ES-I3 (cell line): ENCODE results near the gene CNGA3.
A peak's percentile ranks its signal among the peaks of the same experiment; 100 is the strongest.
"Not testable (repeated sequence)": the region's sequence is repeated elsewhere in the genome, so short reads cannot be mapped to it uniquely, and the experiment has no call there.

Experiments
- H3K36me3 ChIP-seq: 2 replicates; pipeline ENCODE4 v1.6.1; 2013; ENCODE audit warnings: mild to moderate bottlenecking, low read length, control low read depth, moderate library complexity; ENCODE audit not compliant: insufficient read depth
- H3K4me1 ChIP-seq: 2 replicates; pipeline ENCODE4 v1.6.1; 2013; ENCODE audit warnings: mild to moderate bottlenecking, control low read depth, low read length; ENCODE audit not compliant: insufficient read depth
- H3K9ac ChIP-seq: 2 replicates; pipeline ENCODE4 v1.6.1; 2013; ENCODE audit warnings: low read depth, mild to moderate bottlenecking, low read length, moderate library complexity
- H3K9me3 ChIP-seq: 2 replicates; pipeline ENCODE4 v1.6.1; 2013; ENCODE audit warnings: mild to moderate bottlenecking, low read length, moderate library complexity; ENCODE audit not compliant: control insufficient read depth, insufficient read depth

Gene CNGA3

DNA sequence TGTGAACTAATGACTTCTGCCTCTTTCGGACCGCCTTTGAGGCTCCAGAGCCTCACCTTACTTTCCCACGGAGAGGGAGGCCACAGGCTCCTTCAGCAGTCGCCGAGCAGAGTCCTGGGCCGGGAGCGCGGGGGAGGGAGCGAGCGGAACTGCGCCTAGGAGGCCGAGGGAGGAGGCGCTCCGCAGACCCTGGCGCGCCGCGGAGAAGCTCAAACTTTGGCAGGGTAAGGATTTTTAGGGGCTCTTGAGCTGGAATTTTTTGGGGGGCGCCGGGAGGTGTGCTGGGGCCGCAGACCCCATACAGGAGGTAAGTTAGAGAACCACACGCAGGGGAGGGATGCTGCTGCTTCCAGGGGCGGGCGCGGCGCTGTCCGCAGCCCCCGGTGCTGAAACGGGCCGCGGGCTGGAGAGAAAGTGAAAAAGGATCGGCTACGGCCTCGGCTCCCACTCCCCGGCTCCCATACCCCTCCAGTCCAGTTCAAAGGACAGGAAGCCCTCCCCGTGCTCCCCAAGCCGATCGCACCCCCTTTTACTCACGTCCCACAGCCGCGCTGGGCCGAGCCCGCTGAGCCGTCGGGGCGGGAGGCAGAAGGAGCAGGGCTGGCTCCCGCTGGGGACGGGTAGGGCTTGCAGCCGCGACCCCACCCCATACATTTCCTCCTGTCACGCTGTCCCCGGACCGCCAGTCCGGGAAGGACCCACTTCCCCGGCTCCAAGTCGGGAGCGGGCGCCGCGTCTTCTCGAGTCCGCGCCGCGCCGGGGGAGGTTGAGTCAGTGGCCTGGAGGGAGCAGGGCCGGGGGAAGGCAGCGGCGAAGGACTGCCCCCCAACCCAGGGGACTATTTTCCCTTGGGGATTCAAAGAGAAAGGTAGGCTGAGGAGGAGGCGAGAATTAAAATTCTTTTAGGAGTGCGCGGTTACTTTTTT, at the start of gene CNGA3:
Gene CNGA3 (plus strand): TSS at position 146 of the 926 bp plus-strand sequence. CDS start 23,520 bp downstream, outside the sequence.
- Histone ChIP-seq H3K9ac (peak within 1 kb of the TSS; percentile 28; the same call in 1 of the 2 replicates), H3K36me3 (no peaks in the 10 kb centered on the region), H3K4me1 (no peaks in the 10 kb centered on the region), H3K9me3 (peaks cover 5% of the 10 kb centered on the region; the same call in 1 of the 2 replicates)

DNA sequence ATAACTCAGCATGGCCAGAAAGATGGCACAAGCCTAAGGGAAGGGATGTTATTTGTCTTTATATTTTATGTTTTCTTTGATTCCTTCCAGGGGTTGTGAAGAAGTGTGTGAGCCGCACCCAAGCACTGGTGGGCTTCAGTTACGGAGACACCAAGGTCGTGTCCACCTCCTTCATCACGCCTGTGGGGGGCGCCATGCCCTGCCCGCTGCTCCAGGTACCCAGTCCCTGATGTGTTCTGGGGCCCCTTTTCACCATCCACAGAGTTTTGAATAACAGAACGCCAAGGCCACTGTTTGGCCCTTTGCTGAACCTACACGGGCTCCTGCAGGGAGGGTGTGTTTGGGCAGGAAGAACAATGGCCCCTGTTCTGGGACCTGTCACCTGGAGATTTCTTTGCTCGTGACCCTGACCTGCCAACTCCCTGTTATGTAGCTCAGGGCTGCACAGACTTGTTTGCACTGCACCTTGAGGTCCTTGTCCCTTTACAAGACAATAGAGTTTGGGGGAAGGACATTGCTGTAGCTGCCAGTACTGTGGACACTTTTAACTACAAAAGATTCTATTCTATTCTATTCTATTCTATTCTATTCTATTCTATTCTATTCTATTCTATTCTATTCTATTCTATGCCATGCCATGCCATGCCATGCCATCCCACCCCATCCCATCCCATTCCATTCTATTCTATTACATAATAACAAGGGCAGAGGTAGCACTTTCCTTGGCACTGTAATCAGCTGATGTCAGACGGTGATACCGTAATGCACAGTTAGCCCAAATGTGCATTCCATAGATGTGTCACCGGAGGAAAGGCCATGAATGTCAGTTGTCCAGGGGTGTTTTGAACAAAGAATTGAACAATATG, 48.2 kb upstream of the CNGA3 start:
- Histone ChIP-seq H3K4me1 (no peaks in the 10 kb centered on the region), H3K36me3 (no peaks in the 10 kb centered on the region)

DNA sequence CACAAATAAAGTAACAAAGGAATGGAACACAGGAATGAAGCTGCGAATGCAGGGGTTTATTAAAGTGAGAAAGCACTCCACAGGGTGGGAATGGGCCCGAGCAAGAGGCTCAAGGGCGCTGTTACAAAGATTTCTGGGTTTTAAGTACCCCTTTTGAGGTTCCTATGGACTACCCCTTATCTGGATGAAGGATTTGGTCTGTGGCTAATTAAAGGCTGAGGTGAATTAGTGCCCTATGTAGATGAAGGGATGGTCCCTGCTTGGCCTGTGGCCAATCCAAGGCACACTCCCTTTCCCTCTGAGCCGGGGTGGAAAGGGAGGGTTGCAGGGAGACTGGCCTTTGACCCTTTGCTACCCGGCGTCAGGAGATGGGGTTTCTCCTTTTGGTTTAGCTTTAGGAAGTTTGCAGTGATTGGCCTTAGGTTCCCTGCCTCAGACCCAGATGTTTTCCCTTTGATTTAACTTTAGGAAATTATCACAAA, 47.5 kb upstream of the CNGA3 start:
- Histone ChIP-seq H3K9me3 (no peaks in the 10 kb centered on the region), H3K9ac (no peak overlapping the region), H3K36me3 (no peaks in the 10 kb centered on the region), H3K4me1 (no peaks in the 10 kb centered on the region)

More for the DNA sequence above, 48.2 kb upstream of the CNGA3 start:
- Histone ChIP-seq H3K9ac (no peak overlapping the region), H3K9me3 (no peaks in the 10 kb centered on the region)

DNA sequence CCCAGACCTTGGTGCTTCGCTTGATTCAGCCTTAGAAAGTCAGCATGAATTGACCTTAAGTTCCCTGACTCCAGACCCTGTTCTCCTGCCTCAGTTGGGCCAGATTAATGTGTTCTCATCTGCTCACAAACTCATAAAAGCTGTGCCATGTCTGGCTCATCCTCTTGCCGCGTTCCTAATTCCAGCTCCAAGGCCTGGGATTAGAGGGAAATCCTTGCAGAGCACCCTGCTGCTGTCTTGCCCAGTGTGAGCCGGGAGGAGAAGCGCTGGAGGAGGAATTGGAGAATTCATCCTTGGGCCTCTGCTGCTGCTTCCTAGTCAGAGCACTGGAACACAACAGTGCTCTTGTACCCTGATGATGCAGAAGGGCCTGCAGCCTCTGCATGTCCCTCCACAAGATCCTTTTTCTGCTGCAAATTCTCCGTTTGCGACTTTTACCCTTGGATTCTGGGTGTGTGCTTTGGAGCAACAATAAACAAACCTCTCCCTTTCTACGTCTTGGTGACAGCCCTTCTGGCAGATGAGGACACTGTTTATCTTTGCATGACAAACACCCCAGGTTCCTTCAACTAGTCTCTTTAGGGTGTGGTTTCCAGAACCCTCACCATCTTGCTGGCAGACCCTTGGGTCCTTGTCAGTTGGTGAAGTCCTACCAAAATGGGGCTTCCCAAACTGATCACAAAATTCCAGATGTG, 46.9 kb upstream of the CNGA3 start:
- H3K36me3 ChIP-seq, result no peaks in the 10 kb centered on the region
- no peak overlapping the region for H3K9ac ChIP-seq
- H3K4me1 ChIP-seq, result no peaks in the 10 kb centered on the region
- no peaks in the 10 kb centered on the region for H3K9me3 ChIP-seq

DNA sequence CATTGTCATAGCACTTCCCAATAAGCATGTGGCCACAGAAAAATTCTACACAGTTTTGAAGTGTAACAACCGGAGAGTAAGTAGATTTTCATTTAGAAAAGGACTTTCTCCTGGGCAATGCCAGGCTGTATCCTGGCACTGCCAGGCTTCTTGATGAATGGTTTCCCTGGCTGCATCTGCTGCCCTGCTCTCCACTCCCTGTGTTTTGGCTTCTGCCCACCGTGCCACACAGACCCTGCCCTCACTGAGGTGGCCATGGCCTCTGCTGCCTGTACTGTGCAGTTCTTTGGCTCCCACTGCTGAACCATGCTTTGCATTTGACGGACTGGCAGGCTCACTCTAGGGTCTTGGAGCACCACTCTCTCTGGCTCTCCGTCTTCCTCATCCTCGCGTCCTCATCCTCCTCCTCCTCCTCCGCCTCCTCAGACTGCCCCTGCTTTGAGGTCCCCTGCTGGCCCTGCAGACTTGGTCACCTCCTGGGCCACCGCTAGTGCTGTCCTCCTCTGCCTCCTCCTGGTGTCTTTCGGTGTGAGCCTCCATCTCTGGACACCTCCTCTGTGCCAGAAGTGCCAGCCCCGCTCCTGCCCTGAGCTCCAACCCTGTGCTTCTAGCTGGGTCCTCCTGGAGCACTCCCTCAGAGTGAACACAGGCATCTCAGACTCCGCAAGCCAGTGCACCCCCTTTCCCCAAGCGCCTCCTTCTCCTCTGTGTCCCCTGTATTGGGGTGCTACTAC, 45.9 kb upstream of the CNGA3 start:
- H3K9ac ChIP-seq, result no peak overlapping the region
- no peaks in the 10 kb centered on the region for H3K4me1 ChIP-seq
- H3K9me3 ChIP-seq, result no peaks in the 10 kb centered on the region
- H3K36me3 ChIP-seq, result no peaks in the 10 kb centered on the region

DNA sequence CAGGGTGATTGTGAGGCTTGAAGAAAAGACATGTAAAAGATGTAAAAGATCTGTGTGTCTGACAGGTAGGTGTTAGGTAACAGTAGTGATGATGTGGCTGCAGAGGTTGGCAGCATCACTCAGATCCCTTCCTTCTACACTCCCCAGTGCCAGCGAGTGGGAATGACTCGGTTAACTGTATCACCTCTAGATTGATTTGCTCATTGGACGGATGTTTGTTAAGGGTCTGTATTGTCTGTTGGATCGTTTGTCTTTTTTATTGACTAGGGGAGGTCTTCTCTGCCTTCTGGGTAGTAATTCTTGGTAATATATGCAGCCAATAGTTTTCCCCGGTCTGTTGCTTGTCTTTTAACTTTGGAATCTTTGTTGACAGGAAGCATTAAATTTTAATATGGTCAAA, 44.8 kb upstream of the CNGA3 start:
- Histone ChIP-seq H3K9me3 (no peaks in the 10 kb centered on the region), H3K9ac (no peak overlapping the region), H3K4me1 (no peaks in the 10 kb centered on the region), H3K36me3 (no peaks in the 10 kb centered on the region)

DNA sequence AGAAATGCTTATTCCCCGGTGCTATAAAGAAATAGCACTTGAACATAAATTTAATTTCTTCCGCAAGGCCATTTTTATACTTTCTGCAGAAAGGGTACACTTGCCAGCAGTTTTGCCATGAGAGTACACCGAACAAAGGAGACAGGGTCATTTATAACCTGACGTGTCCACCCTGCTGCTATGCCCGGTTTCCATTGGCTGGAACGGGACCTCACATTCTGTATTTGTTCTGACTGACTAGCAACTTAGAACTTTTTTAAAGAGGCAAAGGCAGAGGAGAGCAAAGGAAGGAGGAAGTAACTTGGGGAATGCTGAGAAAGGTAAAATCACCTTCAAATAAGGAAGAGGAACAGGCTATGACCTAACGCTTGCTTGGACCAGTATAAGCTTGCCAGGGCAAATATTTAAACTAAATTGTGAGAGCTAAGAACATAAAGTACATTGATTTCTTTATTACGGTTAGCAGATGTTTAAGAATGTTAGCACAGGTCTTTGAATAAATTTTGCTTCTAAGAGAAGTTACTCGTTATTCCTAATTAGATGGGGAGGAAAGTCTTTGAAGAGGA, 39.0 kb upstream of the CNGA3 start:
- not testable (repeated sequence) for H3K4me1 ChIP-seq, H3K9me3 ChIP-seq, H3K9ac ChIP-seq, H3K36me3 ChIP-seq

DNA sequence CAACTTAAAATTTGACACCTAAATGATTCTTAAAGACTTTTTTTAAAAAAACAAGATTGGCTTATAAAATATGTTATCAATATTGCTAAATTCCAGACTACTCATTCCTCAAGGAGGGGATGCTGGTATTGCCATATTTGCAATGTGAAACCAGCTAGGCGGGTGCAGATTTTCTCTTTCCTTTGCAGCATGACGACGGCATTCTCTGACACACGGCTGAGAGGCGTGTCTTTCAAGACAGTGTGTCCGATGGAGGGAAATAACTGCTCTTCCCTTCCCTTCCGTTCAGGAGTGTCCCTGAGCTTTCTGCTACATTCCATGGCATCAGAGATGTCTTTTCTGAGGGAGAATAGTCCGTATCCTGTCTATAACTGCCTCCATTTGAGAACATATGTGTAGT, 38.2 kb upstream of the CNGA3 start:
- Histone ChIP-seq H3K9ac (no peak overlapping the region), H3K4me1 (no peaks in the 10 kb centered on the region), H3K36me3 (no peaks in the 10 kb centered on the region)

DNA sequence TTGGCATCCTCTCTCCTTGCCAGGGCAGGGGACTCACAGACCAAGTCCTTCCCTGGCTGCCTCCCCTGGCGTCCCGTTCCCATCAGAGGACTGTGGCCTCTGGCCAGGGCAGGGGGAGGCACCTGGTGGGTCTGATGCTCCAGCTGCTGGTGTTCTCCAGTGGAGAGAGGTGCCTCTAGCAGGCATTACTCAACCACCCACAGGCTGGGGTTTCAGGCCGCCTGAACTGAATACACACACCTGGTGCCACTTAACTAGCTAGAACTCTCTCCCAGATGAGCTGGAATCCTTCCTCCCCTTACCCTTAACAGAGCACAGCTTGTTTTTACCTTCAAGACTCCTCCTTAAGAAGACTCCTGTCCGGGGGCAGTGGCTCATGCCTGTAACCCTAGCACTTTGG, 37.7 kb upstream of the CNGA3 start:
- Histone ChIP-seq H3K4me1 (no peaks in the 10 kb centered on the region), H3K9ac (no peak overlapping the region), H3K9me3 (no peaks in the 10 kb centered on the region), H3K36me3 (no peaks in the 10 kb centered on the region)

More for the DNA sequence above, 38.2 kb upstream of the CNGA3 start:
- no peaks in the 10 kb centered on the region for H3K9me3 ChIP-seq

DNA sequence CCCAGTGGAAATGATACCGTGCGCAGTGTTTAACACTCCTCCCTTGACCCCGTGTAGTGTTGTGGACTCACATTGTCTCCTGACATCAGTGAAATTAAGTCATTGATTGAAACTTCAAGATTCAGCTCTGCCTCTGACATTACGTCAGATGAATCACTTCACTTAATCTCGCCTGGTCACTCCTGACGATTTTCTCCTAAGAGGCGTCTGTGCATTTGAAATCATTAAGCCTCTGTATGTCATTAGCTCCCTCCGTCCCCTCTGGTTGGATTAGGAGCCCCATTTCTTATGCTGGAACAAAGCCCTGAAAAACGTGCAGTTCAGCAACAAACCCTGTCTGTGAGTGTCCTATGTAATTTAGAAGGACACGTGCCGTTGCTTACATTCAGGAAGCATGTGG, 36.7 kb upstream of the CNGA3 start:
- H3K9me3 ChIP-seq, result no peaks in the 10 kb centered on the region
- no peaks in the 10 kb centered on the region for H3K4me1 ChIP-seq
- H3K36me3 ChIP-seq, result no peaks in the 10 kb centered on the region
- no peak overlapping the region for H3K9ac ChIP-seq

DNA sequence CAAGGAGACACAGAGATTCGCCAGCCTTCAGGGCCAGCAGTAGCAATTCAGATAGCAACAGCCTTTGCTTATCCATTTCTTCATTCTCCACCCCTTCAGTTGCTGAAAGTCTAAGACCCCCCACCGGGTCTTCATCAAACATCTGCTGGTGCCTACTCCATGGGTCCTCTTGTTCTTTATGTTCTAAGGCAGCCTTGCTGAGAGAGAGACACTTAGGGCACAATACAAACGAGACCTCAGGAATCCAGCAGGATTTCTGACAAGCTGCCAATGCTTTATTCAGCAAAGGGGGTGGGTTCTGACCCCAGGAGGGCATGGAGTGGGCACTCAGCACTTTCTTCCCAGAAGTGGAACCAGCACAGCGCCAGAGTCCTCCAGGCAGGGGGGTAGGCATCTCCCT, 36.2 kb upstream of the CNGA3 start:
- Histone ChIP-seq H3K4me1 (no peaks in the 10 kb centered on the region), H3K36me3 (no peaks in the 10 kb centered on the region), H3K9ac (no peak overlapping the region), H3K9me3 (no peaks in the 10 kb centered on the region)

DNA sequence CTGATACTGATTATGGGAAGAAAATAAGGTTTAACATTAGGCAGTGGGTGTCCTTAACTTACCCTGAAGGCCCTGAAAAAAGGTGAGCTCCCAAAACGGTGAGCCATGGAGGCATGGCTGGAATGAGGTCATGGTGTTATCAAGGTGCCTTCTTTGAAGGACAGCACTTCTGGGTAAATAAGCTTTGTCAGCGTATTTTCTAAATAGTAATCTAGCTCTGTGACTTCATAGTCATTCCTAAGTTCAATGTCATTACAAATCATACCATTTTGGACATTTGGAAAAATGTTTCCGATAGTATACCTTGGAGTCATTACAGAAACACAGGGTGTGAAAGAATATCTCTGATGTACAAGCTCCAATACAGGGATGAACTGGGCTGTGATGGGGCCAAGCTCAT, 35.2 kb upstream of the CNGA3 start:
- H3K4me1 ChIP-seq, result no peaks in the 10 kb centered on the region
- H3K9ac ChIP-seq, result no peak overlapping the region
- no peaks in the 10 kb centered on the region; the same call in 1 of the 2 replicates for H3K9me3 ChIP-seq
- H3K36me3 ChIP-seq, result no peaks in the 10 kb centered on the region

DNA sequence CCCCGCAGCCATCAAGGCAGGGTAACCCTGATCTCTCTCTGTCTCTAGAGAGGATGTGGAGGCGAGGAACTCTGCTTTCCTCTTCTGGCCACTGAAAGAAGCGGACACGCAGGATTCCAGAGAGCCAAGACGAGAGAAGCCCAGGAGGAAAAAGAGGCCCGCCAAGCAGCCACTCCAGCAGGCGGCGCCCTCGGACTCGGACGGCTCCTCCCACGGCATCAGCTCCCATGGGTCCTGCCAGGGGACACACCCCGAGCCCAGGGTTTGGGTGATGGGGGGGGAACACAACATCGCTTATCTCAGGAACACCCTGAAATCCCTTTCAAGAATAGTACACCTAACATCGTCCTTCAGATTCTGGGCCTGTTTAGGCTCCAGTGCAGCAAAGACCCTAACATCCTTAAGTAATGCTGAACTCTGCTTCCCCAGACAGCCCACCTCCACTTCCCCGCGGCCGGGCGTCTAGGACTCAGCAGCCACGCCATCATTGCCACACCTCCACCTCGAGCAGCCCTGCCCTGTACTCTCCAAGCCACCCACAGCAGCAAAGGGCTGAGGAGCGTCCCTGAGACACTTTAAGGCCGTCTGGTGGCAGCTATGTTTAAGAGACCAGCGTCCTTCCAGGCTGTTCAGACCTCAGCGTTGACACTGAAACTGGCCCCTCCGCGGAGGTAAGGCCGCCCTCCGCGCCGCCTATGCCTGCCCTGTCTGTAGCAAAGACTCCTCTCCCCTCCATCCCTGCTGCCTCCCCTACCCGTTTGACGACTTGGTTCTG, 34.3 kb upstream of the CNGA3 start:
- Histone ChIP-seq H3K9ac (no peak overlapping the region), H3K4me1 (no peaks in the 10 kb centered on the region), H3K36me3 (no peaks in the 10 kb centered on the region), H3K9me3 (no peaks in the 10 kb centered on the region; the same call in 1 of the 2 replicates)
